HG03469 (cell line): ENCODE results near the gene HERC6.
"Not testable (repeated sequence)": the region's sequence is repeated elsewhere in the genome, so short reads cannot be mapped to it uniquely, and the experiment has no call there.

Experiments
- ATAC-seq: cut with Tn5 transposase; IDR thresholded peaks from one replicate; pipeline ENCODE4 v1.9.1; 2021; ENCODE audit warnings: mild to moderate bottlenecking, moderate library complexity, moderate number of reproducible peaks; ENCODE audit not compliant: unreplicated experiment

Gene HERC6

GRCh38 chr4:88382621-88383020 is 4.0 kb downstream of the HERC6 start:
- peak; percentile 32 for ATAC-seq

GRCh38 chr4:88390128-88390527 is 11.5 kb downstream of the HERC6 start:
- ATAC-seq = no peak

GRCh38 chr4:88391703-88392102 is 13.1 kb downstream of the HERC6 start:
- ATAC-seq = no peak

- no peak for ATAC-seq
Observed at GRCh38 chr4:88396681-88397080, 18.0 kb downstream of the HERC6 start.

GRCh38 chr4:88398381-88398780 is 19.7 kb downstream of the HERC6 start:
- no peak for ATAC-seq

GRCh38 chr4:88409206-88409605 is 30.6 kb downstream of the HERC6 start:
- no peak for ATAC-seq

GRCh38 chr4:88409789-88410188 is 31.1 kb downstream of the HERC6 start:
- no peak for ATAC-seq

GRCh38 chr4:88411491-88412096 is 32.9 kb downstream of the HERC6 start:
- no peak for ATAC-seq

- no peak for ATAC-seq
Observed at GRCh38 chr4:88413801-88414200, 35.1 kb downstream of the HERC6 start.

- no peak for ATAC-seq
Observed at GRCh38 chr4:88414755-88415154, 36.1 kb downstream of the HERC6 start.

GRCh38 chr4:88415982-88416381 is 37.3 kb downstream of the HERC6 start:
- no peak for ATAC-seq

- ATAC-seq = no peak
Observed at GRCh38 chr4:88418411-88418810, 39.8 kb downstream of the HERC6 start.

- ATAC-seq = no peak
Observed at GRCh38 chr4:88419874-88420273, 41.2 kb downstream of the HERC6 start.

- no peak for ATAC-seq
Observed at GRCh38 chr4:88420844-88421243, 42.2 kb downstream of the HERC6 start.

GRCh38 chr4:88422403-88422802 is 43.8 kb downstream of the HERC6 start:
- ATAC-seq = no peak

GRCh38 chr4:88429401-88429800 is 50.7 kb downstream of the HERC6 start:
- no peak for ATAC-seq

- ATAC-seq = no peak
Observed at GRCh38 chr4:88435987-88436693, 57.5 kb downstream of the HERC6 start.

GRCh38 chr4:88437873-88438272 is 59.2 kb downstream of the HERC6 start:
- ATAC-seq = not testable (repeated sequence)

GRCh38 chr4:88439161-88439760 is 60.6 kb downstream of the HERC6 start:
- ATAC-seq = no peak

- no peak for ATAC-seq
Observed at GRCh38 chr4:88440146-88440545, 61.5 kb downstream of the HERC6 start.

GRCh38 chr4:88441696-88442095 is 63.0 kb downstream of the HERC6 start:
- no peak for ATAC-seq

GRCh38 chr4:88442689-88443191 is 64.1 kb downstream of the HERC6 start:
- no peak for ATAC-seq
